ENCODE data around the gene STAP2.

Gene STAP2

DNA sequence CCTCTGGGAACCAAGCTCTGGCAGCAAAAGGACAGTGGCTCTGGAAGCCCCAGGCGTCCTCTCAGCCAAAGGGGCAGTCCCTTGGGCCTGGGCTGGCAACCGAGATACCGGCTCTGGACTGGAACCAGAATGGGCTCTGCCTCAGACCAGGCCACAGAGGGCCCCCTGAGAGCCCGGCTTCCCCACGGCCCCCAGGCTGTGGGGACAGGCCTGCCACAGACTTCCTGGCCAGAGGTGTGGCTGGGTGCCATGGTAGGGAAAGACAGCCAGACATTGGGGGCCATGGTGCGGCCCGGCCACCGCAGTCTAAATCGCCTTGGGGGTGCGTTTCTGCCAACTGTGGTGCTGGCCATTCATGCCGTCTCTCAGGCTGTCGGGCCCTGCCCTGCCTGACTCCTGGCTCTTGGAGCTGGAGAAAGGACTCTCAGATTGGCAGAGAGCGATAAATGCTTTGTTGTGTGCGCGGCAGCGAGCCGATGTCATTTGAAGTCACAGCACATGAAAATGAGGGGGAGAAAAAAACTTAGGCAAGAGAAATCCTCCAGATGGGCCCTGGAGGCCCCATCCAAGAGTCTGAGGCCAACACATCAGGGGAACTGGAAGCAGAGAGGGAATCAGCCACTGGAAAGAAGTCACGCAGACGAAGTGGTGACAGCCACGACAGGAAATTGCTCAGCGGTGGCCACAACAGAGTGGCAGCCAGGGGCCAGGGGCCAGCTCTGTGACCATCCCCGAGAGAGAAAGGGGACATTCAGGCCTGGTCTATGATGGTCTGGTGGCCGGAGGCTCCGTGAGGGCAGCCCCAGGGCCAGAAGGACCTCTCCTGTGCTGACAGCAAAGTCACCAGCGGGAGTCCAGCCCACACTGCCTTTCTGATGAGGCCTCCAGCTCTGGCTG lies 35.2 kb upstream of the STAP2 start:
- Histone ChIP-seq H2BK5ac (ENCODE audit: low read depth, low read length, poor library complexity) (peak overlapping the region; percentile 93), H3K36me3 (ENCODE audit: control insufficient read depth in 1 of 2, insufficient read depth in 2 of 2, low read length in 2 of 2) (peaks cover 19 to 20% of the 10 kb centered on the region in 2 experiments), H2AK5ac (ENCODE audit: low read length) (peak overlapping the region; percentile 78), H3K27ac (ENCODE audit: low read depth, low read length) (peak overlapping the region; percentile 97), H2AFZ (ENCODE audit: insufficient read depth, low read length, poor library complexity) (peak overlapping the region; percentile 58), H4K12ac (ENCODE audit: low read depth, low read length) (peak overlapping the region; percentile 18), H3K79me1 (ENCODE audit: low read length) (peaks cover 34% of the 10 kb centered on the region), H3K4ac (ENCODE audit: low read depth, low read length) (peak overlapping the region; percentile 65), H2BK12ac (ENCODE audit: low read length) (peak overlapping the region; percentile 87), H3K23ac (ENCODE audit: low read length) (no peak overlapping the region), H3K14ac (ENCODE audit: low read length) (peak overlapping the region; percentile 94), H3K27me3 (ENCODE audit: insufficient read depth, low read length) (no peaks in the 10 kb centered on the region), H3K4me2 (ENCODE audit: low read length) (no peak overlapping the region), H3K79me2 (ENCODE audit: control insufficient read depth, insufficient read depth, low read length, poor library complexity) (peaks cover 26% of the 10 kb centered on the region), H4K8ac (ENCODE audit: low read depth, low read length) (peak overlapping the region; percentile 84), H3K9me3 (ENCODE audit: insufficient read depth, low read depth, low read length) (no peaks in the 10 kb centered on the region), H3K4me1 (ENCODE audit: control insufficient read depth in 1 of 2, insufficient read depth in 2 of 2, low read length in 2 of 2) (peaks cover 50 to 56% of the 10 kb centered on the region in 2 experiments), H4K91ac (ENCODE audit: low read depth, low read length) (peak overlapping the region; percentile 98), H3K9ac (ENCODE audit: low read length) (no peak overlapping the region), H3K18ac (ENCODE audit: low read length) (peak overlapping the region; percentile 94), H2BK120ac (ENCODE audit: insufficient read depth, low read length, poor library complexity) (peak overlapping the region; percentile 95), H3K4me3 (ENCODE audit: low read depth, low read length) (no peak overlapping the region)
- DNase-seq: no peak
- no CpG with 5 or more reads among the region's 25 CpGs for WGBS (ENCODE audit: extremely low coverage, insufficient coverage, insufficient read length)

DNA sequence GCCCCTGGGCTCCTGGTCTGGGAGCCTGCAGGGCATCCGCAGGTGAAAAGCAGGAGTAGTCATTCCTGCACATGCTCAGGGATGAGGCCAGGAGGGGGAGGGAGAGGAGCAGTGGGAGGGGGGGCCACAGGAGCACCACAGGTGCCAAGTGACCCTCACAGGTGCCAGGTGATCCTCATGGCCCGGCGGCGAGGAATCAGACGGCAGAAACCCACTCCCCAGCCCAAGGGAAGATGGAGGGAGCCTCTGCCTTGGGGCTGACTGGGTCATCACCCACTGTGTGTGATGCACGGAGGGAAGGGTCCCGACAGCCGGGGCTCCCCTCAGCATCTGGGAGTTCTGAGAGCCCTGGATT lies 34.4 kb upstream of the STAP2 start:
- Histone ChIP-seq H3K27ac (ENCODE audit: low read depth, low read length) (no peak overlapping the region), H3K4me3 (ENCODE audit: low read depth, low read length) (no peak overlapping the region), H3K36me3 (ENCODE audit: control insufficient read depth in 1 of 2, insufficient read depth in 2 of 2, low read length in 2 of 2) (peaks cover 21 to 23% of the 10 kb centered on the region in 2 experiments), H3K79me1 (ENCODE audit: low read length) (peaks cover 34% of the 10 kb centered on the region), H3K18ac (ENCODE audit: low read length) (peak overlapping the region; percentile 40), H4K12ac (ENCODE audit: low read depth, low read length) (no peak overlapping the region), H2AK5ac (ENCODE audit: low read length) (no peak overlapping the region), H4K8ac (ENCODE audit: low read depth, low read length) (no peak overlapping the region), H3K27me3 (ENCODE audit: insufficient read depth, low read length) (no peaks in the 10 kb centered on the region), H2AFZ (ENCODE audit: insufficient read depth, low read length, poor library complexity) (no peak overlapping the region), H3K79me2 (ENCODE audit: control insufficient read depth, insufficient read depth, low read length, poor library complexity) (peaks cover 26% of the 10 kb centered on the region), H3K9me3 (ENCODE audit: insufficient read depth, low read depth, low read length) (no peaks in the 10 kb centered on the region), H4K91ac (ENCODE audit: low read depth, low read length) (no peak overlapping the region), H3K14ac (ENCODE audit: low read length) (peak overlapping the region; percentile 5), H2BK5ac (ENCODE audit: low read depth, low read length, poor library complexity) (no peak overlapping the region), H2BK120ac (ENCODE audit: insufficient read depth, low read length, poor library complexity) (no peak overlapping the region), H3K4me2 (ENCODE audit: low read length) (no peak overlapping the region), H3K23ac (ENCODE audit: low read length) (no peak overlapping the region), H3K4me1 (ENCODE audit: control insufficient read depth in 1 of 2, insufficient read depth in 2 of 2, low read length in 2 of 2) (peaks cover 50 to 56% of the 10 kb centered on the region in 2 experiments), H3K4ac (ENCODE audit: low read depth, low read length) (peak overlapping the region; percentile 65), H2BK12ac (ENCODE audit: low read length) (peak overlapping the region; percentile 4), H3K9ac (ENCODE audit: low read length) (no peak overlapping the region)
- no CpG with 5 or more reads among the region's 8 CpGs for WGBS (ENCODE audit: extremely low coverage, insufficient coverage, insufficient read length)
- DNase-seq: no peak

DNA sequence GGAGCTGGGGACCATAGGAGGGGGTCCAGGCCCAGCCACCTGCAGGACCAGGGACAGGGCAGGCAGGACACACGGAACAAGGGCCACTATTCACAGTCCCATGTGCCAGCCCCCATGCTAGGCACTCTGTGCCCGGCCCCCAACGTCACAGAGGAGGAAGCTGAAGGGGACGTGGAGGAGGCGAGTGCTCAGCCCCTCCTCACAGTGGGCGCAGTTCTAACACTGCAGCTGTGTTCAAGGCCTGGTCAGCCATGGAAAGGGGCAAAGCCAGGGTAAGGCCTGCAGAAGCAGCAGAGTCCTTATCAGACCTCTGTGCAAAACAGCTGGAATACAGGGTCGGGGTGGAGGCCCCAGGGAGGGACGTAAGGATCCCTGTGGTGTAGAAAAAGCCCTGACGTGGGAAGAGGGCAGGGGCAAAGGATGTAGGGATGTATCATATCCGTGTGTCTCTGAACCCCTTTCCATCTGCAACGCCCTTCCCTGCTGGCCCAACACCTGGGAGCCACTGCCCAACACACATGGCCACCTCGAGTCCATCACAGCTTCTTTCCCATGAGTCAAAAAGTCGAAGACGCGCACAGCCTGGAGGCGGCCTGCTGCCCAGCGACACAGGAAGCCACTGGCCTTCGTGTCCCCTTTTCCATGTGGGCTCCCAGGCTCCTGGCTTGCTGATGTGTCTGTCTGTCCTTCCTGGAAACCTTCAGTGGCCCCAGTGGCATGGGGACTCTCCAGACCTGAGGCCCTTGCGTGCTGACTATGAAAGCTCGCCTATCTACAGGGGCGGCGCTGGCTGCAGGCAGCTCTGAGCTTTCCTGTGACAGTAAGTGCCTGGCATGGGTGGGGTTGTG lies 33.8 kb upstream of the STAP2 start:
- Histone ChIP-seq H3K4me2 (ENCODE audit: low read length) (no peak overlapping the region), H3K9me3 (ENCODE audit: insufficient read depth, low read depth, low read length) (peaks cover under 1% of the 10 kb centered on the region), H4K91ac (ENCODE audit: low read depth, low read length) (no peak overlapping the region), H3K4me1 (ENCODE audit: control insufficient read depth in 1 of 2, insufficient read depth in 2 of 2, low read length in 2 of 2) (peaks cover 50 to 54% of the 10 kb centered on the region in 2 experiments), H3K9ac (ENCODE audit: low read length) (no peak overlapping the region), H3K27ac (ENCODE audit: low read depth, low read length) (no peak overlapping the region), H3K79me2 (ENCODE audit: control insufficient read depth, insufficient read depth, low read length, poor library complexity) (peaks cover 26% of the 10 kb centered on the region), H3K18ac (ENCODE audit: low read length) (peak overlapping the region; percentile 40), H3K27me3 (ENCODE audit: insufficient read depth, low read length) (no peaks in the 10 kb centered on the region), H3K23ac (ENCODE audit: low read length) (no peak overlapping the region), H3K14ac (ENCODE audit: low read length) (no peak overlapping the region), H4K8ac (ENCODE audit: low read depth, low read length) (no peak overlapping the region), H3K36me3 (ENCODE audit: control insufficient read depth in 1 of 2, insufficient read depth in 2 of 2, low read length in 2 of 2) (peaks cover 27% of the 10 kb centered on the region in 2 experiments), H3K4ac (ENCODE audit: low read depth, low read length) (peak overlapping the region; percentile 56), H2BK120ac (ENCODE audit: insufficient read depth, low read length, poor library complexity) (no peak overlapping the region), H2AFZ (ENCODE audit: insufficient read depth, low read length, poor library complexity) (no peak overlapping the region), H2AK5ac (ENCODE audit: low read length) (no peak overlapping the region), H2BK5ac (ENCODE audit: low read depth, low read length, poor library complexity) (no peak overlapping the region), H3K4me3 (ENCODE audit: low read depth, low read length) (no peak overlapping the region), H4K12ac (ENCODE audit: low read depth, low read length) (no peak overlapping the region), H3K79me1 (ENCODE audit: low read length) (peaks cover 34% of the 10 kb centered on the region), H2BK12ac (ENCODE audit: low read length) (peak overlapping the region; percentile 4)
- peak; percentile 44 to 55 for DNase-seq
- no CpG with 5 or more reads among the region's 22 CpGs for WGBS (ENCODE audit: extremely low coverage, insufficient coverage, insufficient read length)

DNA sequence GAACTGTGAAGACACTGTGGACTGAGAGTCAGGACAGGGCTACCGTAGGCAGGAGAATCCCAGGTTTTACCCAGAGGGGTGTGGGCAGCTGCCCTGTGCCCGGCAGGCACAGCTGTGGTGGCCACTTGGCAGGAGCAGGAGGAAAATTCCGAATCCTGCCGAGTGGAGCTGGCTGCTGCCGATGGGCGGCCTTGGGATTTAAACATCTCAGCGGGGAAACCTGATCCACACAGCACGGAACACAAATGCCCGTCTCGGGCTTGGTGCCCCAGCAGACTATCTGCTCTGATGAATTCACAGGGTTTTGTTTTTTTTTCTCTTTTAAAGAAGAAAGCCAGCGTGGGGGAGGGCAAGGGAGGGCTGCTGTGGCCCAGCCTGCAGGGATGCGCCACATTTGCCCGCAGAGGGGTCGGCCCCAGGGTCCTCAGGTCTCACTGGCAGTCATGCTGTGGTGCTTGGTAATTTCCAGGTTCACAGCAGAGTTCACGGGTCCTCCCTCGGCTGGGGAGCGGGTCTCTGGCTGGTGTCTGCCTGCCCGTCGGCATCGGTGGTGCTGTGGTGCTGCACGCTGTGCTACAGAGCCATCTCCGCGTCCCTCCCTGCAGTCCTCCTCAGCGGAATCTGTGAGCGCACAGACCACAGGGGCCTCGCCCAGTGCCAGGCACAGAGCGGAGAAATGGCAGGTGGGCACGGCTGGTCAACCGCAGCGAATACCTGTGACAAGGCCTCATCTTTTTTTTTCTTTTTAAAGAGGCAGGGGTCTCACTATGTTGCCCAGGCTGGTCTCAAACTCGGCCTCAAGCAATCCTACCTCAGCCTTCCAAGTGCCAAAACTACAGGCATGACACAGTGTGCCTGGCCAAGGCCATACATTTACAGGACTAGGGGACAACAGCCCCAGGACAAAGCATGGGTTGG lies 32.9 kb upstream of the STAP2 start:
- Histone ChIP-seq H3K23ac (ENCODE audit: low read length) (no peak overlapping the region), H3K14ac (ENCODE audit: low read length) (no peak overlapping the region), H2BK12ac (ENCODE audit: low read length) (no peak overlapping the region), H4K8ac (ENCODE audit: low read depth, low read length) (no peak overlapping the region), H3K18ac (ENCODE audit: low read length) (peak overlapping the region; percentile 7), H3K79me2 (ENCODE audit: control insufficient read depth, insufficient read depth, low read length, poor library complexity) (peaks cover 26% of the 10 kb centered on the region), H3K4ac (ENCODE audit: low read depth, low read length) (peak overlapping the region; percentile 35), H3K27ac (ENCODE audit: low read depth, low read length) (no peak overlapping the region), H4K91ac (ENCODE audit: low read depth, low read length) (no peak overlapping the region), H2BK120ac (ENCODE audit: insufficient read depth, low read length, poor library complexity) (no peak overlapping the region), H3K4me2 (ENCODE audit: low read length) (no peak overlapping the region), H2AK5ac (ENCODE audit: low read length) (no peak overlapping the region), H3K79me1 (ENCODE audit: low read length) (peaks cover 30% of the 10 kb centered on the region), H2BK5ac (ENCODE audit: low read depth, low read length, poor library complexity) (no peak overlapping the region), H3K36me3 (ENCODE audit: control insufficient read depth in 1 of 2, insufficient read depth in 2 of 2, low read length in 2 of 2) (peaks cover 32 to 35% of the 10 kb centered on the region in 2 experiments), H3K27me3 (ENCODE audit: insufficient read depth, low read length) (no peaks in the 10 kb centered on the region), H3K9me3 (ENCODE audit: insufficient read depth, low read depth, low read length) (peaks cover 2% of the 10 kb centered on the region), H4K12ac (ENCODE audit: low read depth, low read length) (no peak overlapping the region), H3K4me3 (ENCODE audit: low read depth, low read length) (no peak overlapping the region), H3K4me1 (ENCODE audit: control insufficient read depth in 1 of 2, insufficient read depth in 2 of 2, low read length in 2 of 2) (peaks cover 41 to 45% of the 10 kb centered on the region in 2 experiments), H2AFZ (ENCODE audit: insufficient read depth, low read length, poor library complexity) (no peak overlapping the region), H3K9ac (ENCODE audit: low read length) (no peak overlapping the region)
- no CpG with 5 or more reads among the region's 31 CpGs for WGBS (ENCODE audit: extremely low coverage, insufficient coverage, insufficient read length)
- DNase-seq: no peak
